HG02938 (cell line): ENCODE measurements around the gene CAMTA1.

Experiments used
- ATAC-seq: cut with Tn5 transposase; IDR thresholded peaks from one replicate; pipeline ENCODE4 v1.9.1; 2021; ENCODE audit warnings: mild to moderate bottlenecking, moderate library complexity; ENCODE audit not compliant: unreplicated experiment

Gene CAMTA1

DNA sequence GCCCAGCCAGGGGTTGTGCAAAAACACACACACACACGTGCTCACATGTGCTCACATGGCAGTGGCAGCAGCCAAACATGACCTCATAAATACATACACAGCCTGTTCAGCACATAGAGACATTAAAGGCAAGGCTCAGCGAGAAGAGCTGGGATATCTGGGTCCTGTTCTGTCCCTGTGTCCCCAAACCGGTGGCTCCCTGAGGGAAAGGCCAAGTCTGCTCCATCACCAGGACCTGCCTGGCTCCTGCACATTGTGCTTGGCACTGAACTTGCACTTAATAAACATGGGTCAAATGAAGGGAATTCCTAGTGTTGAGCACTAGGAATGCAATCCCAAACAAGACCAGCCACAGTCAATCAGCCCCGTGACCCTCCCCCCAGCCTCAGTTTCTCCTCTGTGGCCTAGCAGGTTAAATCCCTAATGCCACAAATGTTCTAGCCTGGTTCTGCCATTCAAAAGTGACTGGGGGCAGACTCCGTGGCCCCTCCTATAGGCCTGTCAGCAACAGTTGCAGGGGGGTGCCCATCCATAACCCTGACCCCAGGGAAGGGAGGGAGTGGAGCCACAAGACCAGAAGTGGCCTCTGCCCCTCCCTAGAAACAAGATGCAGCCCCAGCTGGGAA is 825.0 kb downstream of the CAMTA1 start:
- no peak for ATAC-seq

DNA sequence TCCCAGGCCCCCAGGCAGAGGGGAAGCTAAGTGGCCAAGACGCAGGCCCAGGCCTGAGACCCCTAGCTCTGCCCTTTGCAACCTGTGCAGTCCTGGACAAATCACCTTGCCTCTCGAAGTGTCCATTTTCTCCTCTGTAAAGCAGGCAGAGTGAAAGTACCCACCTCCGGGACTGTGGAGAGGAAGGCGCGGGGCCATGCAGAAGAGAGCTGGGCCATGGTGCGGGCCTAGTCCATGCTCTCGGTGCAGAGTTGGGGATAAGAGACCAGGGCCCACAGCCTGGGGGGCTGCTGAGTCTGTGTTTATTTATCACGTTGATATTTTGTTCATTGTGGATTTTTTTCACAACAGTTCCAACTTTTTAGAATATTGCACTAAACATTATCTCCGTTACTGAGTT is 825.7 kb downstream of the CAMTA1 start:
- no peak for ATAC-seq

DNA sequence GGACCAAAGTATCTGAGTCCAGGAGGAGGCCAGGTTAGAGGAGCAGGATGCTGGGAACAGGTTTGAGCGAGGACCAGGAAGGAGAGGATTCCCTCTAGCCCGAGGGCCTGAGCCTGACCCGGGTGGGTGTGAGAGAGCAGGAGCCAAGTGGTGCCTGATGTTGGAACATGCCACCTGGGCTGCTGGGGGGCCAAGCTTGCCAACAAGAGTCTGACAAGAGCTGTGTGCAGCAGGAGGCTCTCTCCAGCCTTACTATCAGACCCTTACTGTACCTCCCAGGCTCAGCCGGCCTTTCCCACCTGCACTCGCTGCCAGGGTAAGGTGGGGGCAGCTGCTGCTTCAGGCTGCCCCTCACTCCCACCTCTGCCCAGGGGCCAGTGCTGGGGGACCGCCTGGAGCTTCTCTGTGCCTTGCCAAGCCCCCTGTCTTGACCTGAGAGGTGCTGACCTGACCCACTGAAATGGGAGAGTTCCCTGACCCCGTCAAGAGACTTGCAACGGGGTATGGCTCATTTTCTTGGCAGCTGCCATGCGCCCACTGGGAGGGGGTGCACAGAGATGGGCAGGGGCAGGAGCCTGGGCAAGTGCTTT is 826.3 kb downstream of the CAMTA1 start:
- no peak for ATAC-seq

DNA sequence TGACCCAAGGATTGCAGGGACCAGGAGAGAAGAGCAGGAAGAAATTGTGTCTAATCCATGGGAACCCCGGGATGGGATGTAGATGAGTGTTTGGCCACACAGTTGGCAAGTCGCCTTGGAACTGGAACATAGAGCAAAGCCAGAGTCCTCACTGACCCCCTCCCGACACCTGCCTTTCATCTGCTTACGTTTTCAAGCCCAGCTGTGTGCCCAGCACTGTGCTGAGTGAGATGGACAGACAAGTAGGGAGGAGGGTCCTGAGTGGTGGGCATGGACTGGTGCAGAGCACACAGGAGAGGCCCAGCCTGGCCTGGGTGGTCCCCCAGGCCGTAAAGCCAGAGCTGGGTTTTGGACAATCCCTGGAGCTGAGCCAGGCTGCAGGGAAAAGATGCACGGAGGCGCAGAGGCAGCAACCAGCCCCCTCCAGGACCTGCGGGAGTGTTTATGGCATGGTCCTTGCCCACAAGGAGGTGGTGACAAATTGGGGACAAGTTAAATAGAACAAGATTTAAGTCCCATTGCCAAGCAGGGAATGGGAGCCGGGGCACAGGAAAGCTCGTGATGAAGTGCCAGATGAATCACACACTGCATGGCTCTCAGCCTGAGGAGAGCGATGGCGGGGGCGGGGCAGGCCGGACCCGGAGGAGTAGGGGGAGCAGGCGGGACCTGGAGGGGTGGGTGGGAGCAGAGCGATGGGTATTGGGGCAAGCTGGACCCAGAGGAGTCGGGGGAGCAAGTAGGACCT is 828.0 kb downstream of the CAMTA1 start:
- no peak for ATAC-seq

DNA sequence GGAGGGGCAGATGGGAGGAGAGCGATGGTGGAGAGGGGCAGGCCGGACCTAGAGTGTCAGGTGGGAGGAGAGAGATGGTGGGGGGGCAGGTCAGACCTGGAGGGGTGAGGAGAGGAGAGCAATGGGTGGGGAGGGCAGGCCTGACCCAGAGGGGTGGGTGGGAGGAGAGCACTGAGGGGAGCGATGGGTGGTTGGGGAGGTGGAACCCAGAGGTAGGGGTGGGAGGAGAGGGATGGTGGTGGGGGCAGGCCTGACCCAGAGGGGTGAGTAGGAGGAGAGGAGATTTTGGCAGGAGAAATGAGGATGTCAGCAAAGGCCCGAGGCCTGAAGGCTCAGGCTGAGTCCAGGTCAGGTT is 828.6 kb downstream of the CAMTA1 start:
- ATAC-seq, result no peak

DNA sequence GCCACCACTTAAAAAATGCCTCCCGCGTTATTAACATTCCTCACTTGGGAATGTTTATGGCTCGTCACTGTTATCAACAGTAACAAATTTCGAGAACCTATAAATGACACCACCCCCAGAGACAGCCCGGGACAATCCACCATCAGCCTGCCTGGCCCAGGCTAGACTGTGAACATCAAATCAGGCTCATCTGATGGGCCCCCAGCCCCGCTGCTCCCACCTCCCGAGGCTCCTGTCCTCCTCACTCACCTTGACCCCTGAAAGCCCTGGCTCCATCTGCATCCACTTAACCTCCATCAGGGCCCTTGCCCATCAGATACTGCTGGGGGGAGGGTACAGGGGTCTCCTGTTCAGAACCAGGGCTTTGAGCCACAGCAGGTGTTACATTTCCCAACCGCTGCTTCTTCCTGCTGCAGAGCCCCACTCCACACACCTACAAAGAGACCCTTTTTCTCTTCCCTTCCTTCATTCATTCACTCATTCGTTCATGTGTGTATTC is 829.4 kb downstream of the CAMTA1 start:
- ATAC-seq, result no peak

DNA sequence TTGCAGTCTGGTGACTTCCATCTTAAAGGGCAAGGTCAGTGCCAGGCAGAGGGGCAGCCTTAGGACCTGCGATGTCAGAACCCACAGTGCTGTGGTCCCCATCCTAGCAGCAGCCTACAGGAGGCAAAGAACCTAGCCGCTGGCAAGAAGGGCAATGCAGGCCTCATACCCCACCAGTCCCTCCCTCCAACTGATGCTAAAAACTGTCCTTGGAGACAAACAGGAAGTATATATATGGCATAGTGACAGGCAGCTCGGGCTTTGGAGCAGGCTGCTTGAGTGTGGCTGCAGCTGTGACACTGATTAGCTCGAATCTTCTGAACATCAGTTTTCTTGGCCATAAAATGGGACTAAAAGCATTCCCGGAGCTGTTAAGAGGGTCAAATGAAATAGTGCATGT is 829.9 kb downstream of the CAMTA1 start:
- no peak for ATAC-seq

DNA sequence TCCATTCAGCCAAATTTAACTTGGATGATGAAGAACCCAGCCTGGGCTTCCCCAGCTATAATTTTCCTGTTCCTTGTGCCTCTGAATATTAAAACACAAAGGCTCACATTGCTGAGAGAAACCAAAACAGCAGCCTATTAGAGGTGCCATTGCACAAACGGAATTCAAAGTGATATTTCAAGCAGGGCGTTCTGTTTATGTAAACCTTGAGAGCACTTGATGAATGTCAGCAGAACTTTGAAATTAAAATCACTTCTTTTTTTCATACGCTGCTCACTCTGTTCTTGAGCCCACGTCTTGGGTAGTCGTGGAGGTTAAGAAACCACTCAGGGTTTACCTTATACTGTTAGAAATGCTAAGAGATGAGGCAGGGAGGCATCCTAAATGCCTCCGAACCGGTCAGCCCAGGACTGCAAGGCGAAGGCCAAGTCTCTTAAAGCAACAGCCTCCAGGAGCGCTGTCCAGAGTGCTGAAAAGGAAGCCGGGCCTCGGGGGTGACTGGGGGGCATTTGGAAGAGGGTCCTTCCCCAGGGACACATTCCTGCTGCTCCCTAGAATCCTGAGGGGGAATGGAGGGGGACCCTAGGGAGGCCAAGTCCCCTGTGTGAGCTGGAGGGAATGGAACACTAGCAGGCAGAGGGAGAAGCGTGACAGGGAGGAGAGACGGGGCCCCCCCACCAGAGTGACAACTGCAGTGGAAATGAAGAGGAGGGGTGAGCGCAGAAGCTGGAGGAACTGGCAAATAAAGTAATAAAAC is 831.0 kb downstream of the CAMTA1 start:
- no peak for ATAC-seq

DNA sequence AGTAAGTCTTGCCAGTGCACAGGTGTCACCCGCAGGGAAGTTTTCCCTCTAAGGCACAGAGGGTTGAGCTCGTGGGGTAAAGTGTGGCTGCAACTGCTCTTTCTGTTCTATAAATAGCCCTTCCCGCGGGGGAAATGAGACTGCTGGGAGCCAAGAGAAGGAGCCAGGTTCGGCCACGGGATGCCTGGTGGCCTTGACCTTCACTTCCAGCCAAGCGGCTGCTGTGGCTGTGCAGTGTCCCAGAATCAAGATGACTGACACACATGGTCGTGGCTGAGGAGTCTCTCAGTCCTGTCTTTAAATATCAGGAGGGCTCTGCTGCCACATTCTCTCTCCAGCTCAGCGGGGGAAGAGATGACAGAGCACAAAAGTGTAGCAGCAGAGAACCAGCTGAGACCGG is 831.7 kb downstream of the CAMTA1 start:
- no peak for ATAC-seq

DNA sequence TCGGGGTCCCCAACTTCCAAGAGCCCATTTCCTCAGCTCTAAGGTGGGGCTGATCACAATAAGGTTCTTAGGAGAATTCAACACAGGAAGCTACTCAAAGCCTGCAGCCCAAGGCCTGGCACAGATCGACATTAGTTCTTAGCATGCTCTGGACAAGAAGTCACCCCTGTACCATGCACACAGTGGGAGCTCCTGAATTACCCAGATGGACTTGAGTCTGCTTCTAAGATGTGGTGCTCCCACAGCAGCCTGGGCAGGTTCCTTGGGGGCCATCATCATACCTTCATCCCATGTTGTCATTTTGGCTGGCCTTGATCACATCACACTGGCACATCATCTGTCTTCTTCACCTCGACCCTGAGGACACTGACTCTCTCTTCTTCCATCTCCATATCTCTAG is 832.6 kb downstream of the CAMTA1 start:
- ATAC-seq, result no peak

DNA sequence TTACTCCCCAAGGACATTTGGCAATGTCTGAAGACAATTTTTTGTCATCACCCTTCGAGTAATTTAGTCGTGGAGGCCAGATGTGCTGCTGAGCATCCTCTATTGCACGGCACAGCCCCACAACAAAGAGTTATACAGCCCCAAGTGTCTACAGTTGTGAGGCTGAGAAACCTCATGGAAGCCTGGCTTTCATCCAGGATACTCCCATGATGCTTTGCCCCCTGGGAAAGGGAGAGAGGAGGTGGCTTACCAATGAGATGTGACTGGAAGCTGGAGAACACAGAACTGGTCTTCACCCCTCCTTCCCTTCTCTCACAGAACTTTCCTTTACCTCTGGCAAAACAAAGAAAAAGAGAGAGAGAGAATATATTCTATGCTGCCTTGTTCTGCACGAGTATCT is 834.9 kb downstream of the CAMTA1 start:
- no peak for ATAC-seq

DNA sequence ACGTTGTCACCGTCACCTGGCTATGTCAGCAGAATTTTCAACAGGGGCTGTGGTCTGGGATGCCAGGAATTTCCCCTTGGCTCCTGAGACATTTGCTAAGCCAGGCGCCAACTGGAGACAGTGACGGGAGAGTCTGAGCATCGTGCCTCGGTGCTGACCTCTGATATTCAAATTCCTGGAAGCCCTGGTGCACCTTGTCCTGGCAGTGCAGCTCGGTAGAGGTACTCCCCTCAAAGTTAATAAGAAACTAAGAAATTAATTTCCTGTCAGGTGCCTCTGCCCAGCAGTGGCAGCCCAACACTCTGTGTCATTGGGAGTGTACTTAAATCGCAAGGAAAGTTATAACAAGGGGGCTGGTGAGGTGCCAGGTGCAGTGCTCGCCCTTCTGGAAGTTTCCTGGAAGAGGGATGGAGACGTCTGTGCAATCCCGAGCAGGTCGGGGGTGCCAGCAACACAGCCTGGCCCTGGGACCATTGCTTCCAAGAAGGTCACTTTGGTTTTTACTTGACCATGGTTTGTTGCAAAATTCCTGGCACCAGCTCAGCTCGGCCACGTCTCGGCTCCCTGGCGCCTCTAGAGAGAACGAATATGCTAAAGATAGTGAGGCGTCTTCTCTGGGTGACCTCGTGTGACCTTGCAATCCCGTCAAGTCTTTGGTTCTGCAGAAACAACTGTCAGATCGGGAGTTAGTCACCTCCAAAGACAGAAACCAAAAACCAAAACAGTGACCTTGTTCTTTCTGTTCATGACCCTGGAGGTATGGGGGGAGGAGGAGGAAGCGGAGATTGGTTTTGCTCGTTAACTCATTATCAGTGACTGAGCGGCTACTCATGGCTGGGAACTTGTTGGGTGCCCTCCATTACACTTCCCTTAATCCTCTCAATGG is 836.3 kb downstream of the CAMTA1 start:
- no peak for ATAC-seq

DNA sequence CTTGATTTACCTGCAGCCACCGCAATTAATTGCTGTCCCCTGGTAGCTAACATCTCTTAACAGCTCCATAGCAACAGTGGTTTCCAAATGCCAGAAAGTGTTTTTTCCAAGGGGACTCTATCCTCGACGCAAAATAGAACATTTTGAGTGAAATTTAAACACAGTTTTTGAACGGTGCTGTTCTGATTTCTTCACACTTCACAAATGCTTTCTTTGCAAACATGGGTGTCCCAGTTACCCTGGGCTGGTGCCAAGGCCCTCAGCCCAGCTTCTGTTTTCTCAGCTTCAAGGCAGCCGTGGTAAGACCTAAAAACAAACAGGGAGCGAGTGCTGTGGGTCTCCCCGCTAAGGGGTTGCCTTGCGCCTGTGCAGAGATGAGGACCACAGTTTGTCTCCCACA is 838.6 kb downstream of the CAMTA1 start:
- ATAC-seq, result no peak

DNA sequence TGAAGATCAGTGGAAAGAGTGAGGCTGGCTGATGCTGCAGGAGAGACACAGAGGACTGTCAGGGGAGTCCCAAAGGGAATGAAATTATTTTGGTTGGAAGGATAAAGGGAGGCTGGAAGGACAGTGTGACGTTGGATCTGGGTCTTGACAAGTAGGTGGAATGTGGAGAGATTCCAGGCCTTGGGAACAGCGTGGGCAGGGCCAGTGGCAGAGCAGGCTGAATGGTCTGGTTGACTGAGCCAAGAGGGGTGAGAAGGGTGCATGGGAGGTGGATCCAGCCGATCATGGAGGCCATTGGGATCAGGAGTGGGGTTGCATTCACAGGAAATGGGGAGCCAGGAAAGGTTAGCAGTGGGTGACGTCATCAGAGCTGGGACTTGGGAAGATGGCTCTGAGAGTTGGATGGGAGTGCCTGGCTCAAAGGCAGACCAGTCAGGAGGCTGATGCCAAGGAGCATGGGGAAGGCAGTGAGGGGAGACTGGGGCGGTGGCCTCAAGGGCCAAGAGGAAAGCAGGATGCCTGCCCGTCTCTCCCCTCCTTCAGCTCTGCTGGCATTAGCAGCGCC is 839.6 kb downstream of the CAMTA1 start:
- ATAC-seq, result no peak

DNA sequence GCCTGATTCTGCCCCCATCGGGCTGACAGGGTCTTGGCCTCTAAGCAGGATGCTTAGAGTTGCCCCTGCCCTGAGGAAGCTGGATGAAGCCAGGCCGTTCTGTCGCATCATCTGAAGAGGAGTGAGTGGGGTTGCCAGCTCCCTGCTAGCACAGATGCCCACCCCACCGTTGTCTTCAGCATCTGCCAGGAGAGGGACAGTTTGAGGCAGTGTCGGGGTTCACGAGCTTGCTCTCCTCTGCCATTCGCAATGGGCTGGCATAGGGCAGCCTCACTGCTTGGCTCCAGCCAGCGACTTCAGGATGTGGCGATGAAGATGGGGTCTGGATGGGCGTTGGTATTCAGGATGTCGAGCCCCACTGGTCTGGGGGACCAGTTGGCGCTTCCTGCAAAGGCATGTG is 840.1 kb downstream of the CAMTA1 start:
- no peak for ATAC-seq

DNA sequence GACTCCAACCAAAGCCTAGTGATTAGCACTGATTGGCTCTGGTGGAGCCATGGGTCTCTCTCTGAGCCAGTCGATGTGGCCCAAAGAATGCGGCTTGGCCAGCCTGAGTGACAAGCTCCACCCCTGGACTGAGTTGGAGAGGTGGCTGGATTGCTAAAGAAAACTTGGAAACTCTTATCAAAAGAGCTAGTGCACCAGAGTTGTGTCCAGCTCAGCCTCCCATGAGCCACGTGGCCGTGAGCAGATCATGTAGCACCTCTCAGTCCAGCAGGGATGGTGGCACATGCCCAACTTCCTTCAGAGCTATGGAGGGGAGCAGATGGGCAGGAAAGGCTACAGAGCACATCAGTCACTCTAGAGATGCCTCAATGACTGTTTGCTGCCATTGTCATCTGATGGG is 843.0 kb downstream of the CAMTA1 start:
- no peak for ATAC-seq

DNA sequence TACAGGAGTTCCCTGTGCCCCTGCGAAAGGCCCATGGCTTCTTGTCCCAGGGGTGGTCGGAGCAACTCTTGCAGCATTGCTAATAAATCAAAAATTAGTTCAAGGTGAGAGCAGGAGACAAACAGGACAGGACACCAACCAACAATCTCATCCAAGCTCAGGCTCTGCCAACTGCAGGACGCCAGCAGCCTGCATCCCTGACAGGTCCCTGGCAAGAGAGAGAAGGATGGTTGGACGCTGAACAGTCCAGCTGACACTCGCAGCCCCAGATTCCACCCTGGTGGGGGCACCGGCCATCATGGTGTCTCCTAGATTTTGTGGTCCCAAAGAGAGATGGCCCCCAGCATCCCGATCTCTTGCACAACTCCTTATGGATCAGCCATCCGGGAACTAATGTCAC is 843.8 kb downstream of the CAMTA1 start:
- ATAC-seq, result no peak

DNA sequence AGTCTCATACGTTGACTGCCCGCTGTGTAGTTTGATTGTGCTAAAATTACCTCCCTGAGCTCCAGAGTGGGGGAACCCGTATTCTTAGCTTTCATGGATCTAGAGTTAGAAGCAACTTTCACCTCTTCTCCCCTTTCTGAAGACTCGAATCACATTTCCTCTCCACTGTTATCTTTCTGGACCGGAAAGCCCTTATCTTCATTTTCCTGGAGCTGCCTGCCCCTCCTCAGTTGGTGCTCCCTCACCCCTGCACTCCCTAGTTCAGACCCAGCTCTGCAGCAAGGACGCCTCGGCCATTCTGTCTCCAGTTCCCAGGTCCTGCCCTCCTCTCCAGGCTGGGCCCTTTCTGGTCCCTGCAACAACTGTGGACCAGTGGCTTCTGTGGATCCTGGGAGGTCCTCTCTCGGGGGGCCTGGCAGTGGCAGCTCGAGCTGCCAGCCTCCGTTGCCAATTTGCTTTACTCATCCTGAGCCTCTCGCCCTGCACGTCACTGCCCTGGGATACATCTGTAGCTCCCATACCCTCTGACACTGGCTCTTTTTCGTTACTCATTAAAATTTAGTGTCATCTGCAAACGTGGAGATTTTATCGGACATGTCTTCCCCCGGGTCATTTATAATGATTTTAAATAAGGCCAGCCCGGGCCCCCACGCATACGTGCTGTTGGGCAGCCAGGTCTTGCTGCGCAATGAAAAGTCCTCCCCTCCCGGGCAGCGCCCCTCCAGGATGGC is 844.4 kb downstream of the CAMTA1 start:
- no peak for ATAC-seq

DNA sequence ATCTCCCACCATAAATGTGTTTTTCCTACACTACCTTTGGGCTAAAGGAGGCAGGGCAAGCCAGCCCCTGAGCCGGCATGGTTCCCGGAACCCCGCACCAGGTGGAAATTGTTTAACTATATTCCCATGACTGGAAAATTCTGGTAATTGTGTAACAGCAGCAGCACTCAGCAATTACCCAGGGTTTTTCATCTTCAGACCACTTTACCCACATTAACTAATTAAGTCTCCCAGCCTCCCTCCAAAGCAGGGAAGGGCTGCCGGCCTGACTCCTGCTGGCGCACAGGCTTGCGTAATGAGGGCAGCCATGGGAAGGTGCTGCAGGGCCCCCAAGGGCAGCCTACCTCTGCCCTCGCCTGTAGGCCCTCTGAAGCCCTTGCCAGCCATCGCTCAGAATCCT is 845.1 kb downstream of the CAMTA1 start:
- no peak for ATAC-seq

DNA sequence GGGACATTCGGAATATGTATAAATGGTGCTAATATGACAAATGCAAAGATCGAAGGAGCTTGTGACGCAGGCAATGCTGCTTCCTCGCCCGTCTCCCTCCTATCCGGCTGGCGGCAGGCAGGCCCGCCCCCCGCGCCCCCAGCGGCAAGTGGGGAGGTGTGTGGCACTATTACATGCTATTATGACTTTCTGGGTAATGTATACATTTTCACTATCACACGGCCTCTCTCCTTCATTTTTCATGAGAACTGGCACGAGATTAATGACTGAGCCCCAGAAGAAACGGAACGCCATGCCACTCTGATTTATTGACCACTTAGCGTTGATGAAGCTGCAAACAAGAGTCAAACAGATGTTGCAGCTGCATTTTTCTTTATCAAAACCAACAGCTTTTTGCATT is 846.9 kb downstream of the CAMTA1 start:
- no peak for ATAC-seq
